ENCODE measurements around the gene KIF3C. TPM values are rescaled to one million over a fixed set of nuclear protein-coding genes. Genes with fewer than 3 reads are reported as not detected.

The KIF3C gene
- total RNA-seq, 1 experiment from 2014 or later, result 41.4 TPM

DNA sequence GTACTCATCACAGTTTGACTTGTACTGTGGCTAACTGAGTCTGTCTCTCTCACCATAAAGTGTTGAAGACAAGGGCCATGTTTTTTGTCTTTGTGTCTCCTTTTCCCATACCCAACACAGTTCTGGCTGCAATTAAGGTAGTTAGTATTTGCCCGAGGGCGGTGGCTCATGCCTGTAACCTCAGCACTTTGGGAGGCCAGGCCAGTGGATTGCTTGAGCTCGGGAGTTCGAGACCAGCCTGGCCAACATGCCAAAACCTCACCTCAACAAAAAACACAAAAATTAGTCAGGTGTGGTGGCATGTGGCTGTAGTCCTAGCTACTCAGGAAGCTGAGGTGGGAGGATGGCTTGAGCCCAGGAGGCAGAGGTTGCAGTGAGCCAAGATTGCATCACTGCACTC is 6.9 kb upstream of the KIF3C start:
- Histone ChIP-seq H3K23me2 (ENCODE audit: insufficient read length, low read depth, low read length, poor library complexity, severe bottlenecking) (no peaks in the 10 kb centered on the region), H3K9ac (ENCODE audit: extremely low read depth, insufficient read length, low read length) (no peak overlapping the region), H3K18ac (ENCODE audit: insufficient read length, low read depth, low read length) (no peak overlapping the region), H3T11ph (ENCODE audit: low read length) (no peak overlapping the region), H2BK20ac (ENCODE audit: low read depth, low read length, poor library complexity, severe bottlenecking) (no peak overlapping the region), H3K14ac (ENCODE audit: insufficient read depth, low read length) (no peak overlapping the region), H2AFZ (ENCODE audit: low read length) (no peak overlapping the region), H3K4ac (ENCODE audit: low read depth, low read length) (no peak overlapping the region), H3K27ac (ENCODE audit: insufficient read length, low read depth, low read length) (no peak overlapping the region), H3K56ac (ENCODE audit: insufficient read length, low read depth, low read length) (no peak overlapping the region), H3K79me2 (ENCODE audit: insufficient read depth, low read length) (no peaks in the 10 kb centered on the region), H4K91ac (ENCODE audit: insufficient read length, low read depth, low read length) (no peak overlapping the region), H3K23ac (ENCODE audit: insufficient read length, low read depth, low read length) (no peak overlapping the region), H4K8ac (replicated peaks; ENCODE audit: insufficient read length, low read depth, low read length) (no peak overlapping the region), H4K20me1 (ENCODE audit: control insufficient read depth, insufficient read depth, insufficient read length) (no peaks in the 10 kb centered on the region), H2BK12ac (ENCODE audit: insufficient read length, low read depth, low read length) (no peak overlapping the region), H3K4me1 (ENCODE audit: insufficient read depth, low read length) (no peaks in the 10 kb centered on the region), H2BK5ac (ENCODE audit: insufficient read length, low read length) (no peak overlapping the region), H4K5ac (ENCODE audit: insufficient read length, low read depth, low read length) (no peak overlapping the region), H3K27me3 (ENCODE audit: insufficient read depth, low read length) (no peaks in the 10 kb centered on the region), H3K9me3 (ENCODE audit: control insufficient read depth, low read depth, low read length) (no peaks in the 10 kb centered on the region), H3K4me2 (ENCODE audit: insufficient read depth, insufficient read length, low read length) (no peak overlapping the region), H2BK120ac (ENCODE audit: low read depth, low read length, poor library complexity, severe bottlenecking) (no peak overlapping the region), H2BK15ac (ENCODE audit: low read depth, low read length) (no peak overlapping the region), H2AK5ac (ENCODE audit: insufficient read length, low read length) (no peak overlapping the region), H3K79me1 (ENCODE audit: insufficient read depth, low read depth, low read length, poor library complexity, severe bottlenecking) (no peaks in the 10 kb centered on the region)
- H3K4me1 Mint-ChIP-seq, result peaks cover 0 to 2% of the 10 kb centered on the region in 2 experiments; a peak in 1 of 4 replicates
- no peaks in the 10 kb centered on the region for H3K36me3 Mint-ChIP-seq (ENCODE audit: insufficient read depth in 1 of 3, low read depth in 3 of 3)
- H3K4me3 Mint-ChIP-seq, result no peak overlapping the region
- TF ChIP-seq, protein P1, sequence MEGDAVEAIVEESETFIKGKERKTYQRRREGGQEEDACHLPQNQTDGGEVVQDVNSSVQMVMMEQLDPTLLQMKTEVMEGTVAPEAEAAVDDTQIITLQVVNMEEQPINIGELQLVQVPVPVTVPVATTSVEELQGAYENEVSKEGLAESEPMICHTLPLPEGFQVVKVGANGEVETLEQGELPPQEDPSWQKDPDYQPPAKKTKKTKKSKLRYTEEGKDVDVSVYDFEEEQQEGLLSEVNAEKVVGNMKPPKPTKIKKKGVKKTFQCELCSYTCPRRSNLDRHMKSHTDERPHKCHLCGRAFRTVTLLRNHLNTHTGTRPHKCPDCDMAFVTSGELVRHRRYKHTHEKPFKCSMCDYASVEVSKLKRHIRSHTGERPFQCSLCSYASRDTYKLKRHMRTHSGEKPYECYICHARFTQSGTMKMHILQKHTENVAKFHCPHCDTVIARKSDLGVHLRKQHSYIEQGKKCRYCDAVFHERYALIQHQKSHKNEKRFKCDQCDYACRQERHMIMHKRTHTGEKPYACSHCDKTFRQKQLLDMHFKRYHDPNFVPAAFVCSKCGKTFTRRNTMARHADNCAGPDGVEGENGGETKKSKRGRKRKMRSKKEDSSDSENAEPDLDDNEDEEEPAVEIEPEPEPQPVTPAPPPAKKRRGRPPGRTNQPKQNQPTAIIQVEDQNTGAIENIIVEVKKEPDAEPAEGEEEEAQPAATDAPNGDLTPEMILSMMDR (conservative IDR thresholded peaks at IDR 0.05), result no peak
- H3K27ac Mint-ChIP-seq, result no peak overlapping the region
- H3K9me3 Mint-ChIP-seq, result no peaks in the 10 kb centered on the region
- H3K27me3 Mint-ChIP-seq (ENCODE audit: low read depth), result no peaks in the 10 kb centered on the region
- no CpG with 5 or more reads among the region's 4 CpGs for WGBS (ENCODE audit: extremely low coverage, insufficient read length, low lambda C conversion rate)
- DNase-seq, result no peak
